IMR-90 (cell line): ENCODE data around the gene EPB41L5. TPM values are rescaled to one million over a fixed set of nuclear protein-coding genes. Genes with fewer than 3 reads are reported as not detected.
"Not testable (repeated sequence)": the region's sequence is repeated elsewhere in the genome, so short reads cannot be mapped to it uniquely, and the experiment has no call there.

ENCODE experiments used
- ATAC-seq: fragments of 200-7000 bp; cut with Tn5 transposase; 2 replicates; pipeline ENCODE4 v1.9.1; 2020; ENCODE audit warnings: low read depth, mild to moderate bottlenecking, moderate library complexity
- BruUV-seq: library from RNA; stranded (reverse); fragments of 400-500 nt; replicated peaks from 2 replicates; lab custom pipeline; 2021; lab: Mats Ljungman, UMichigan
- CTCF ChIA-PET: fragments of 300-600 bp; formaldehyde crosslinking; extraction: SDS; loops from one replicate; lab custom pipeline; 2021; ENCODE audit warnings: antibody characterized with exemption; lab: Yijun Ruan, JAX
- POLR2A ChIA-PET: fragments of 300-600 bp; sonication (Branson Sonifier 250); formaldehyde crosslinking; loops from one replicate; lab custom pipeline; 2022; ENCODE audit warnings: antibody characterized with exemption; ENCODE audit not compliant: unreplicated experiment; lab: Charles Lee
- DNase-seq: peaks from one replicate; pipeline ENCODE4 v3.0.0; 2013
- H2AFZ ChIP-seq: replicated peaks from 2 replicates; pipeline ENCODE3; 2013; ENCODE audit warnings: low read length, mild to moderate bottlenecking; ENCODE audit not compliant: poor library complexity
- H2AK5ac ChIP-seq: 2 replicates; pipeline ENCODE4 v1.6.1; 2013; ENCODE audit warnings: low read depth, low read length, inconsistent platforms
- H2AK9ac ChIP-seq: replicated peaks from 2 replicates; pipeline ENCODE3; 2013; ENCODE audit warnings: mild to moderate bottlenecking, low read depth, low read length, moderate library complexity; ENCODE audit not compliant: poor library complexity
- H2BK120ac ChIP-seq: 2 replicates; pipeline ENCODE4 v1.6.1; 2013; ENCODE audit warnings: low read depth, low read length, inconsistent platforms
- H2BK15ac ChIP-seq: 3 replicates; pipeline ENCODE4 v1.6.1; 2013; ENCODE audit warnings: low read depth, low read length, inconsistent platforms
- H2BK20ac ChIP-seq: 2 replicates; pipeline ENCODE4 v1.6.1; 2013; ENCODE audit warnings: low read depth, mild to moderate bottlenecking, inconsistent platforms, low read length, moderate library complexity
- H2BK5ac ChIP-seq: 2 replicates; pipeline ENCODE4 v1.6.1; 2013; ENCODE audit warnings: mild to moderate bottlenecking, low read depth, low read length, inconsistent platforms; ENCODE audit not compliant: poor library complexity, severe bottlenecking
- H3K14ac ChIP-seq: replicated peaks from 2 replicates; pipeline ENCODE4 v1.6.1; 2013; ENCODE audit warnings: low read depth, low read length, inconsistent platforms
- H3K18ac ChIP-seq: 2 replicates; pipeline ENCODE4 v1.6.1; 2013; ENCODE audit warnings: low read depth, low read length, control low read depth
- H3K23ac ChIP-seq: 2 replicates; pipeline ENCODE4 v1.6.1; 2013; ENCODE audit warnings: low read depth, low read length, inconsistent platforms
- H3K27ac ChIP-seq: 2 replicates; pipeline ENCODE4 v1.5.1; 2013; ENCODE audit warnings: mild to moderate bottlenecking, control low read depth, low read length; ENCODE audit not compliant: insufficient read depth
- H3K27me3 ChIP-seq: 2 replicates; pipeline ENCODE4 v1.6.1; 2013; ENCODE audit warnings: low read length; ENCODE audit not compliant: control insufficient read depth, insufficient read depth
- H3K36me3 ChIP-seq: 2 replicates; pipeline ENCODE4 v1.6.1; 2013; ENCODE audit warnings: low read length, mixed read lengths; ENCODE audit not compliant: control insufficient read depth, insufficient read depth
- H3K4ac ChIP-seq: 2 replicates; pipeline ENCODE4 v1.6.1; 2013; ENCODE audit warnings: low read depth, low read length, inconsistent platforms
- H3K4me1 ChIP-seq: 2 replicates; pipeline ENCODE4 v1.6.1; 2013; ENCODE audit warnings: low read length, mixed read lengths; ENCODE audit not compliant: control insufficient read depth, insufficient read depth
- H3K4me2 ChIP-seq: 2 replicates; pipeline ENCODE4 v1.6.1; 2013; ENCODE audit warnings: low read depth, mild to moderate bottlenecking, control low read depth, low read length, moderate library complexity
- H3K4me3 ChIP-seq: 2 replicates; pipeline ENCODE4 v1.5.1; 2013; ENCODE audit warnings: low read depth, mild to moderate bottlenecking, control low read depth, low read length, moderate library complexity; ENCODE audit not compliant: insufficient read depth
- H3K56ac ChIP-seq: 2 replicates; pipeline ENCODE4 v1.6.1; 2013; ENCODE audit warnings: low read length, inconsistent platforms; ENCODE audit not compliant: insufficient read depth; ENCODE audit errors: extremely low read depth
- H3K79me1 ChIP-seq, 2 experiments: 2 replicates each; pipeline ENCODE4 v1.6.1; 2013; ENCODE audit warnings: low read length in 2 of 2, inconsistent platforms in 1 of 2, low read depth in 1 of 2
- H3K9ac ChIP-seq: 2 replicates; pipeline ENCODE4 v1.6.1; 2013; ENCODE audit warnings: low read depth, low read length, control low read depth
- H3K9me1 ChIP-seq: 2 replicates; pipeline ENCODE4 v1.6.1; 2013; ENCODE audit warnings: low read length, inconsistent platforms; ENCODE audit not compliant: insufficient read depth
- H3K9me3 ChIP-seq: 2 replicates; pipeline ENCODE4 v1.6.1; 2013; ENCODE audit warnings: low read length; ENCODE audit not compliant: control insufficient read depth, insufficient read depth
- H4K20me1 ChIP-seq: 2 replicates; pipeline ENCODE4 v1.6.1; 2013; ENCODE audit warnings: low read length, inconsistent platforms; ENCODE audit not compliant: insufficient read depth
- H4K5ac ChIP-seq: 2 replicates; pipeline ENCODE4 v1.6.1; 2013; ENCODE audit warnings: mild to moderate bottlenecking, low read depth, low read length, control low read depth
- H4K8ac ChIP-seq, 2 experiments: 2 replicates each; pipeline ENCODE4 v1.6.1; 2013; ENCODE audit warnings: low read depth in 2 of 2, low read length in 2 of 2, control low read depth in 1 of 2, inconsistent platforms in 1 of 2
- H4K91ac ChIP-seq: 2 replicates; pipeline ENCODE4 v1.6.1; 2013; ENCODE audit warnings: low read depth, low read length, inconsistent platforms; ENCODE audit not compliant: insufficient read depth
- CEBPB ChIP-seq: IDR thresholded peaks from 2 replicates; pipeline ENCODE4 v1.6.1; 2012; ENCODE audit warnings: low read depth, low read length, improper control_type of control experiment
- WGBS, 2 experiments: methylation state at CpG; one replicate each; pipeline versions ENCODE4 v1.1.5 to v1.1.7; 2013; ENCODE audit warnings: missing lambda C conversion rate in 2 of 2; ENCODE audit not compliant: insufficient read length in 1 of 2; ENCODE audit errors: extremely low coverage in 2 of 2; 5-methylcytosine and 5-hydroxymethylcytosine counted together
- dilution Hi-C: fragments of 300-500 bp; cut with HindIII; formaldehyde crosslinking; loops from one replicate; pipeline ENCODE4 v1.14.3; 2018; ENCODE audit warnings: low sequenced_read_pairs; ENCODE audit not compliant: unreplicated experiment
- in situ Hi-C: fragments of 300-500 bp; cut with MboI; formaldehyde crosslinking; loops from 3 replicates; pipeline ENCODE4 v1.14.3; 2019; ENCODE audit warnings: low sequenced_read_pairs, inconsistent platforms, mixed read lengths
- intact Hi-C: fragments of 100-400 bp; cut with micrococcal nuclease; formaldehyde crosslinking; loops from 2 replicates; pipeline ENCODE4 v1.10.0; 2022
- polyA plus RNA-seq, 3 experiments: library from polyadenylated mRNA; depleted of rRNA; stranded (reverse); fragments of >200 nt; gene quantifications; 2 replicates each; pipeline ENCODE4 v1.2.3, GENCODE V29; 2012; ENCODE audit warnings: low replicate concordance in 1 of 3
- total RNA-seq: library from RNA; depleted of rRNA; stranded (reverse); fragments of >200 nt; gene quantifications from 2 replicates; pipeline ENCODE4 v1.2.3, GENCODE V29; 2012
- TF ChIP-seq, protein P1 (sequence below): fragments of 150-350 bp; IDR thresholded peaks from 2 replicates; pipeline ENCODE4 v1.6.1; 2016; ENCODE audit warnings: low read depth, mild to moderate bottlenecking, low read length, moderate library complexity, borderline replicate concordance

Gene EPB41L5
- total and polyA plus RNA-seq, 2 of the 4 experiments (the other 2 are of a cell fraction): 5.1 to 10.6 TPM

DNA sequence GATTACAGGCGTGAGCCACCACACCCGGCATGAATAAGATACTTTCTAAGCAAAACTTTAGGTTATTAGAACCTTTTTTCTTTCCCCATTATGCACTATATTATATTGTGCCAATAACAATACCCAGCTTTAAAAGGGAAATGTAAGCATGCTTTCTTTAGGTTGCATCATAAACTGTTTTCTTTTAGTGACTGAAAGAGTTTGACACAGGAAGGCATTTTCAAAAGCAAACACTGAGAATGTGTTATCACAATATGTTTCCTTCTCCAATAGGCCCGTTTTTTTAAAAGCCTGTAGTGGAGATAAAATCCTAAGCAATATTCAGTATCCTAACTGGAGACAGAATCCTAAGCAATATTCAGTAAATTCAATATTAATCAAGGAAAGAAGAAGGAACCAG lies 16.7 kb upstream of the EPB41L5 start:
- POLR2A ChIA-PET: no interaction called here
- Histone ChIP-seq H2BK5ac (no peak overlapping the region), H3K9me1 (no peaks in the 10 kb centered on the region), H2BK15ac (no peak overlapping the region), H3K9me3 (no peaks in the 10 kb centered on the region), H4K91ac (no peak overlapping the region), H2AK9ac (no peak overlapping the region), H3K4ac (no peak overlapping the region), H2BK120ac (no peak overlapping the region), H4K8ac (no peak overlapping the region), H3K18ac (no peak overlapping the region), H3K9ac (no peak overlapping the region), H3K23ac (no peak overlapping the region), H2AFZ (no peak overlapping the region), H3K4me1 (no peaks in the 10 kb centered on the region), H3K27me3 (no peaks in the 10 kb centered on the region), H3K56ac (no peak overlapping the region), H2BK20ac (no peak overlapping the region), H3K36me3 (no peaks in the 10 kb centered on the region), H3K4me2 (no peak overlapping the region), H3K4me3 (no peak overlapping the region), H4K20me1 (no peaks in the 10 kb centered on the region), H2AK5ac (no peak overlapping the region), H3K14ac (no peak overlapping the region), H3K27ac (no peak overlapping the region), H4K5ac (no peak overlapping the region), H3K79me1 (no peaks in the 10 kb centered on the region)
- no CpG with 5 or more reads among the region's 3 CpGs for WGBS, 2 experiments
- DNase-seq (peak; percentile 20), ATAC-seq (no peak)
- in situ Hi-C loops: no loop called here
- intact Hi-C loops: no loop called here
- BruUV-seq: no TSS peak
- CTCF ChIA-PET: no interaction called here
- TF ChIP-seq, protein P1, sequence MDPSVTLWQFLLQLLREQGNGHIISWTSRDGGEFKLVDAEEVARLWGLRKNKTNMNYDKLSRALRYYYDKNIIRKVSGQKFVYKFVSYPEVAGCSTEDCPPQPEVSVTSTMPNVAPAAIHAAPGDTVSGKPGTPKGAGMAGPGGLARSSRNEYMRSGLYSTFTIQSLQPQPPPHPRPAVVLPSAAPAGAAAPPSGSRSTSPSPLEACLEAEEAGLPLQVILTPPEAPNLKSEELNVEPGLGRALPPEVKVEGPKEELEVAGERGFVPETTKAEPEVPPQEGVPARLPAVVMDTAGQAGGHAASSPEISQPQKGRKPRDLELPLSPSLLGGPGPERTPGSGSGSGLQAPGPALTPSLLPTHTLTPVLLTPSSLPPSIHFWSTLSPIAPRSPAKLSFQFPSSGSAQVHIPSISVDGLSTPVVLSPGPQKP: no peak
- peak; percentile 56 for TF ChIP-seq CEBPB
- dilution Hi-C loops: no loop called here

- H2BK5ac ChIP-seq, H2AFZ ChIP-seq, H4K20me1 ChIP-seq, H3K4me3 ChIP-seq, H3K36me3 ChIP-seq, H2BK15ac ChIP-seq, H4K8ac ChIP-seq, CTCF ChIA-PET, H3K18ac ChIP-seq, H4K91ac ChIP-seq, BruUV-seq, DNase-seq, H2AK9ac ChIP-seq, H3K4ac ChIP-seq, dilution Hi-C loops, H2BK120ac ChIP-seq, H3K9me1 ChIP-seq, H3K23ac ChIP-seq, H3K9ac ChIP-seq, in situ Hi-C loops, H2AK5ac ChIP-seq, ATAC-seq, H3K56ac ChIP-seq, H3K79me1 ChIP-seq, H3K9me3 ChIP-seq, H3K4me1 ChIP-seq, H3K14ac ChIP-seq, H3K4me2 ChIP-seq, H2BK20ac ChIP-seq, H3K27me3 ChIP-seq, POLR2A ChIA-PET, H3K27ac ChIP-seq, intact Hi-C loops, H4K5ac ChIP-seq: not testable (repeated sequence)
- 81% methylated on average over 21 of the region's 55 CpGs; no CpG with 5 or more reads in 1 of the 2 experiments for WGBS, 2 experiments
These were observed 15.7 kb upstream of the EPB41L5 start for GRCh38 chr2:119996896-119997891.
